Activated CD4-positive, alpha-beta T cell treated with anti-CD3 and anti-CD28 coated beads for 24 hours (primary cell): ENCODE data around the gene ZBTB39.
A peak's percentile ranks its signal among the peaks of the same experiment; 100 is the strongest.
"Not testable (repeated sequence)": the region's sequence is repeated elsewhere in the genome, so short reads cannot be mapped to it uniquely, and the experiment has no call there.

ENCODE experiments used
- DNase-seq, 2 donors: peaks; one replicate each; pipeline ENCODE4 v3.0.0-alpha.2; 2020; ENCODE audit warnings: low read depth in 2 of 2

Gene ZBTB39

GRCh38 chr12:57000393-57000792 is 6.0 kb downstream of the ZBTB39 start:
- DNase-seq: no peak

- DNase-seq: no peak
Observed at GRCh38 chr12:56999456-56999855, 6.9 kb downstream of the ZBTB39 start.

GRCh38 chr12:56998981-56999380 is 7.4 kb downstream of the ZBTB39 start:
- peak; percentile 34 to 45 for DNase-seq

- no peak for DNase-seq
Observed at GRCh38 chr12:56998316-56998715, 8.0 kb downstream of the ZBTB39 start.

GRCh38 chr12:56996793-56997545 is 9.4 kb downstream of the ZBTB39 start:
- DNase-seq: no peak

GRCh38 chr12:56995930-56996496 is 10.3 kb downstream of the ZBTB39 start:
- DNase-seq: no peak

GRCh38 chr12:56995201-56995929 is 11.0 kb downstream of the ZBTB39 start:
- DNase-seq: no peak

GRCh38 chr12:56994231-56994746 is 12.1 kb downstream of the ZBTB39 start:
- DNase-seq: no peak

- no peak for DNase-seq
Observed at GRCh38 chr12:56993346-56993745, 13.0 kb downstream of the ZBTB39 start.

GRCh38 chr12:56991319-56992246 is 14.8 kb downstream of the ZBTB39 start:
- DNase-seq: no peak

- no peak for DNase-seq
Observed at GRCh38 chr12:56990648-56991318, 15.6 kb downstream of the ZBTB39 start.

GRCh38 chr12:56989861-56990610 is 16.3 kb downstream of the ZBTB39 start:
- DNase-seq: no peak

GRCh38 chr12:56988207-56988739 is 18.1 kb downstream of the ZBTB39 start:
- no peak for DNase-seq

- DNase-seq: peak; percentile 65 to 74
Observed at GRCh38 chr12:56987551-56988053, 18.7 kb downstream of the ZBTB39 start.

GRCh38 chr12:56987011-56987410 is 19.3 kb downstream of the ZBTB39 start:
- DNase-seq: no peak

- DNase-seq: not testable (repeated sequence)
Observed at GRCh38 chr12:56985714-56986113, 20.6 kb downstream of the ZBTB39 start.

- no peak for DNase-seq
Observed at GRCh38 chr12:56983386-56983785, 23.0 kb downstream of the ZBTB39 start.

GRCh38 chr12:56982578-56983236 is 23.6 kb downstream of the ZBTB39 start:
- not testable (repeated sequence) for DNase-seq

GRCh38 chr12:56980941-56981530 is 25.3 kb downstream of the ZBTB39 start:
- no peak for DNase-seq
